ENCODE measurements around the gene GPD1. TPM values are rescaled to one million over a fixed set of nuclear protein-coding genes. Genes with fewer than 3 reads are reported as not detected.
A peak's percentile ranks its signal among the peaks of the same experiment; 100 is the strongest.

The GPD1 gene
- total RNA-seq, 1 donor, result not detected

DNA sequence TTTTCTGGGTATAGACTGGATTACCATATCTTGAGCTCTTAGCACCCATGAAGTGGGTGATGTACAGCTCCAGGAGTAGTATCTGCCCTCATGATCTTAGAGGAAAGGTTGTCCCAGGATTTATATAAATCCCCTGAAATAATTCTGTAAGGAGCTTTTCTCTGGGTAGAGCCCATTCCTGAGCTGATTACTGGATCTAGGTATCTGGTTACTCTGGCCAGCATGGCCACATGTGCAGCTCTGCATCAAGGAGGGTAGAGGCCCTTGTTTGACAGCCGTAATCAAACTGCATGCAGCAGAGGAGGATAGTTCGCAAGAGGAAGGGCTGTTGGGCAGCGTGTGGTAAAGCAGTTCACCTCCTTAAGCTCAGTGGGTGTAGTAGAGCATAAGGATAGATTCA, 16.7 kb downstream of the GPD1 start:
- no peak for DNase-seq (ENCODE audit: low read depth)
- H3K4me3 ChIP-seq (ENCODE audit: low read depth, low read length), result no peak overlapping the region
- TF ChIP-seq, protein P1, sequence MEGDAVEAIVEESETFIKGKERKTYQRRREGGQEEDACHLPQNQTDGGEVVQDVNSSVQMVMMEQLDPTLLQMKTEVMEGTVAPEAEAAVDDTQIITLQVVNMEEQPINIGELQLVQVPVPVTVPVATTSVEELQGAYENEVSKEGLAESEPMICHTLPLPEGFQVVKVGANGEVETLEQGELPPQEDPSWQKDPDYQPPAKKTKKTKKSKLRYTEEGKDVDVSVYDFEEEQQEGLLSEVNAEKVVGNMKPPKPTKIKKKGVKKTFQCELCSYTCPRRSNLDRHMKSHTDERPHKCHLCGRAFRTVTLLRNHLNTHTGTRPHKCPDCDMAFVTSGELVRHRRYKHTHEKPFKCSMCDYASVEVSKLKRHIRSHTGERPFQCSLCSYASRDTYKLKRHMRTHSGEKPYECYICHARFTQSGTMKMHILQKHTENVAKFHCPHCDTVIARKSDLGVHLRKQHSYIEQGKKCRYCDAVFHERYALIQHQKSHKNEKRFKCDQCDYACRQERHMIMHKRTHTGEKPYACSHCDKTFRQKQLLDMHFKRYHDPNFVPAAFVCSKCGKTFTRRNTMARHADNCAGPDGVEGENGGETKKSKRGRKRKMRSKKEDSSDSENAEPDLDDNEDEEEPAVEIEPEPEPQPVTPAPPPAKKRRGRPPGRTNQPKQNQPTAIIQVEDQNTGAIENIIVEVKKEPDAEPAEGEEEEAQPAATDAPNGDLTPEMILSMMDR (IDR thresholded peaks at IDR 0.05; ENCODE audit: insufficient read depth, low read depth, low read length), result no peak

DNA sequence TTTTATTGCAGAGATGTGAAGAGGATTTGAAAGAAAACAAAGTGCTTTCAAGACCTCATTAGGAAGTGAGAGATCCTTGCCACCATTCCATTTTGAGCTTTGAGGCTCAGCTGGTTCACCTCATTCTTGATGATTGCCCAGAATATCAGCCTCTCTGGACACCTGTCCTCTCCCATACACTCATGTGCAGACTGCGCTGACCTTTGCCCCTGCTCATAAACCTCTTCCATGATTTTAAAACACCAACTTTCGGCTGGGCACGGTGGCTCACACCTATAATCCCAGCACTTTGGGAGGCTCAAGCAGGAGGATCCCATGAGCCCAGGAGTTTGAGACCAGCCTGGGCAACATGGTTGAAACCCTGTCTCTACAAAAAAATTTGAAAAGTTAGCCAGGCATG, 17.1 kb downstream of the GPD1 start:
- no peak for DNase-seq (ENCODE audit: low read depth)
- no peak overlapping the region for H3K4me3 ChIP-seq (ENCODE audit: low read depth, low read length)
- TF ChIP-seq, protein P1 (IDR thresholded peaks at IDR 0.05; ENCODE audit: insufficient read depth, low read depth, low read length), result no peak

DNA sequence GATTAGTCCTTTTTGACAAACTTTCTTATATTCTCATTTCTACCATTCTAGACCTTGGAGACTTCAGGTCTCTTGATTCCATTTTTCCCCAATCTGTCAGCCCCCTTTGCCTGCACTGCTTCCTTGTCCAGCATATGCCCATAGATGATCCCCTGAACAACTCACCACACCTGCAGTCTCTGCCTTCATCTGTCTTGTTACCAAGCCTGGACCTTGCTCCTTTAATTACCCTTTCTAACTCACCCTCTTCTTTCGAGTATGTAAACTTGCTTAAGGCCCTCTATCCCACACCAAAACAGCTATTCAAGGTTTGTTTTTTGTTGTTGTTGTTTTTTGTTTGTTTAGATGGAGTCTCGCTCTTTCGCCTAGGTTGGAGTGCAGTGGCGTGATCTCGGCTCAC, 17.8 kb downstream of the GPD1 start:
- TF ChIP-seq, protein P1 (IDR thresholded peaks at IDR 0.05; ENCODE audit: insufficient read depth, low read depth, low read length), result no peak
- DNase-seq (ENCODE audit: low read depth), result no peak
- H3K4me3 ChIP-seq (ENCODE audit: low read depth, low read length), result no peak overlapping the region

DNA sequence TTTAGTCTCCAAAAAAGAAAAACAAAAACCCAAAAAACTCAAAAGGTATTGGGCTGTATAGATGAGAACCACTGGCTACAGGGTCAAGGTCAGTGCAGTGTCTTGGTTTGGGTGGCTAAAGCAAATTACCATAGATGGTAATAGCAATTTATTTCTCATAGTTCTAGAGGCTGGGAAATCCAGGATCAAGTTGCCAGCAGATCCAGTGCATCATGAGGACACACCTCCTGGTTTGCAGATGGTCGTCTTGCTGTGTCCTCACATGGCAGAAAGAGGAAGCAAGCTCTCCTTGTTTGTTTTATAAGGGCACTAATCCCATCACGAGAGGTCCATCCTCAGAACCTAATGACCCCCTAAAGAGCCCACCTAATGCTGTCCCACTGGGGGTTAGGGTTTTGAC, 19.4 kb downstream of the GPD1 start:
- DNase-seq (ENCODE audit: low read depth), result no peak
- no peak overlapping the region for H3K4me3 ChIP-seq (ENCODE audit: low read depth, low read length)
- TF ChIP-seq, protein P1 (IDR thresholded peaks at IDR 0.05; ENCODE audit: insufficient read depth, low read depth, low read length), result no peak

DNA sequence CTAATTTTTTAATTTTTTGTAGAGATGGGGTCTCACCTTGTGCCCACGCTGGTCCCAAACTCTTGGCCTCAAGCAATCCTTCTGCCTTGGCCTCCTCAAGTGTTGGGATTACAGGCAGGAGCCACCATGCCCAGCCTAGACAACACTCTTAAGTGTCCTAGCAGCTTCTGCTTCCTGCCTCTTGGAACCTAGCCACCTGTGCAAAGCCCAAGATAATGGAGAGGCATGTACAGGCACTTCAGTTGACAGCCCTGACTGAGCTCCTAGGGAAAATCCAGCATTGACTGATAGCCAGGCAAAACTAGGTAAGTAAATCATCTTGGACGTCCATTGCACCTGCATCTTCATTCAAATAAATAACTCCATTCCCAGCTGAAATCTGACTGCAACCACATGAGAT, 23.7 kb downstream of the GPD1 start:
- DNase-seq (ENCODE audit: low read depth), result no peak
- H3K4me3 ChIP-seq (ENCODE audit: low read depth, low read length), result no peak overlapping the region
- TF ChIP-seq, protein P1 (IDR thresholded peaks at IDR 0.05; ENCODE audit: insufficient read depth, low read depth, low read length), result no peak

DNA sequence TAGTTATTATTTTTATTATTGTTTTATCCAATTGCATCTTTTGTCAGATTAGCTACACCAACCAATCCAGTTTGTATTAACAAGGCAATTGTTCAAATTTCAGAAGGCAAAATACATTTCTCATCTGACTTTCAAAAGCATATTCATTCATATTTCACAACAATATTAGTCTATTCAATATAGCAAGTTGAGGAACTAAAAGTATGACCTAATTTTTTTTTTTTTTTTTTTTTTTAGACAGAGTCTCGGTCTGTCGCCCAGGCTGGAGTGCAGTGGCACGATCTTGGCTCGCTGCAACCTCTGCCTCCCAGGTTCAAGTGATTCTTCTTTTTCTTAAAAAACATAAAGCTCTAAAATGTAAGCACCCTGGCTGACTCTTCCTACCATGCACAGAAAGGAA, 25.5 kb downstream of the GPD1 start:
- TF ChIP-seq, protein P1 (IDR thresholded peaks at IDR 0.05; ENCODE audit: insufficient read depth, low read depth, low read length), result no peak
- DNase-seq (ENCODE audit: low read depth), result no peak
- H3K4me3 ChIP-seq (ENCODE audit: low read depth, low read length), result no peak overlapping the region

DNA sequence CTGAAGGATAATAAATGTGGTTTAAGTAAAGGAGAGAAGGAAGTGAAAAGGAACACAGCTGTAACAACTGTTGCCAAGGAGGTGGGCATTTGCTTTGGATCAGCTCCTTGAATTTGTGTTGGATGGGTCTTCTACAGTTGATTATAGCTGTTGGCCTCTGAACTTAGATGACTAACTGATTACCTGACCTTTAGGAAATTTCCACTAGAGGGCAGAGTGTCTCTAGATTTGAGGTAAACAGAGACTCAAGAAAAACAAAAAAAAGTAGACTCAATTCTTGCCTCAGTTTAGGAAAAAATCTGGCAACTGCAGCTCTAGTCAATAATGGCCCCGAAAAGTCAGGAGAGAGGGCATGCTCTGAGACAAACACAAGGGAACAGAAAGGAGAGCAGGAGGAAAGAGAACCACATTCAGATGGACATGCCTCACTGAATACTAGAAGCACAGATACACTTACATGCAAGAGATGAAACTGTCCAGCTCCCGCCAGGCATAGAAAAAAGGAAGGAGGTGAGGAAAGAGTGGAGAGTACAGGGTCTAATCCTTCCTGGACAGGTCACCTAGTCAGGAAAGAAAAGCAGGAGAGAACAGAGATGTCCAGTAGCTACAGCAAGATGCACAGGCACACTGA, 28.8 kb downstream of the GPD1 start:
- TF ChIP-seq, protein P1 (IDR thresholded peaks at IDR 0.05; ENCODE audit: insufficient read depth, low read depth, low read length), result peak; percentile 53
- peak; percentile 60 for DNase-seq (ENCODE audit: low read depth)
- H3K4me3 ChIP-seq (ENCODE audit: low read depth, low read length), result no peak overlapping the region

All from fibroblast of villous mesenchyme (primary cell).